ENCODE measurements around the gene SYNPR. TPM values are rescaled to one million over a fixed set of nuclear protein-coding genes. Genes with fewer than 3 reads are reported as not detected.

SYNPR gene
- total RNA-seq, 4 donors from 2014 or later, result not detected

DNA sequence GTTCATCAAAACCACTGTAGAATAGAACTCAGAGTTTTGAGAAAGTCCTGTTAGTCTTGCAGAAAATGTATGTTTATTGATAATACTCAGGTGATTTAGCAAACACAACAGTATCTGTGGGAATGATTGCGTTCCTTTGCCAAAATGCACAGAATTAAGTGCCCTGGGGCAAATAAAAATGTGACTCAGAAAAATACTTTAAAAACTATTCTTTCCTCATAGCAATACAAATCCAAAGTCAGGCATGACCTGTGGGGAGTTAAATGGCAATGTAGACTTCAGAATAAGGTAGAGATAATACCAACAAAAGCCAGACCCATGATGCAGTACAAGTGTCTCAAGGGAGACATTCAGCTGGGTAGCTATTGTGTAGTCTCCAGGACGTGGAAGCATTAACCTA lies 302.0 kb downstream of the SYNPR start:
- Histone ChIP-seq H3K27ac (no peak overlapping the region), H3K27me3 (no peaks in the 10 kb centered on the region), H3K9me3 (no peaks in the 10 kb centered on the region), H3K36me3 (no peaks in the 10 kb centered on the region), H3K4me1 (peaks cover 17% of the 10 kb centered on the region), H3K4me3 (no peak overlapping the region)
- WGBS, result 64% methylated on average over 2 of the region's 2 CpGs
- DNase-seq (ENCODE audit: low spot score in 2 of 2), result no peak
- no peak for TF ChIP-seq POLR2AphosphoS5 (IDR thresholded peaks at IDR 0.05)
- TF ChIP-seq, protein P1, sequence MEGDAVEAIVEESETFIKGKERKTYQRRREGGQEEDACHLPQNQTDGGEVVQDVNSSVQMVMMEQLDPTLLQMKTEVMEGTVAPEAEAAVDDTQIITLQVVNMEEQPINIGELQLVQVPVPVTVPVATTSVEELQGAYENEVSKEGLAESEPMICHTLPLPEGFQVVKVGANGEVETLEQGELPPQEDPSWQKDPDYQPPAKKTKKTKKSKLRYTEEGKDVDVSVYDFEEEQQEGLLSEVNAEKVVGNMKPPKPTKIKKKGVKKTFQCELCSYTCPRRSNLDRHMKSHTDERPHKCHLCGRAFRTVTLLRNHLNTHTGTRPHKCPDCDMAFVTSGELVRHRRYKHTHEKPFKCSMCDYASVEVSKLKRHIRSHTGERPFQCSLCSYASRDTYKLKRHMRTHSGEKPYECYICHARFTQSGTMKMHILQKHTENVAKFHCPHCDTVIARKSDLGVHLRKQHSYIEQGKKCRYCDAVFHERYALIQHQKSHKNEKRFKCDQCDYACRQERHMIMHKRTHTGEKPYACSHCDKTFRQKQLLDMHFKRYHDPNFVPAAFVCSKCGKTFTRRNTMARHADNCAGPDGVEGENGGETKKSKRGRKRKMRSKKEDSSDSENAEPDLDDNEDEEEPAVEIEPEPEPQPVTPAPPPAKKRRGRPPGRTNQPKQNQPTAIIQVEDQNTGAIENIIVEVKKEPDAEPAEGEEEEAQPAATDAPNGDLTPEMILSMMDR (IDR thresholded peaks at IDR 0.05), result no peak
- no peak for TF ChIP-seq EP300 (IDR thresholded peaks at IDR 0.05)
- no peak for TF ChIP-seq POLR2A (IDR thresholded peaks at IDR 0.05)

DNA sequence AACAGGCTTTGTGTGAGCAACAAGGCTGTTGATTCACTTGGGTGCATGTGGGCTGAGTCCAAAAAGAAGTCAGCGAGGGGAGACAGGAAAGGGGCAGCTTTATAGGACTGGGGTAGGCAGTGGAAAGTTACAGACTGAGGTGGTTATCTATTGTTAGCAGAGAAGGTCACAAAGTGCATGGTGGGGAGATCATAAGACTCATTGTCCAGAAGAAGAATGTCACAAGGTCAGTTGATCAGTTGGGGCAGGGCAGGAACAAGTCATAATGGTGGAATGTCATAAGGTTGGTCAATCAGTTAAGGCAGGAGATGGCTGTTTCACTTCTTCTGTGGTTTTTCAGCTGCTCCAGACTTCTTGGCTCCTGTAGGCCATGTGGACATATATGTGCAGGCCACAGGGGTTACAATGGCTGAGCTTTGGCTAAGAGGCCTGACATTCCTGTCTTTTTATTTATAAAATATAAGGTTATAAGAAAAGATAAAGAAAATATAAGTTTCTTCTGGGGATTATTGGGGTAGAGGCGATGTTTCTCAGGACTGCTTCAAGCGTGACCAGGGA lies 304.9 kb downstream of the SYNPR start:
- TF ChIP-seq POLR2A (IDR thresholded peaks at IDR 0.05) (no peak), POLR2AphosphoS5 (IDR thresholded peaks at IDR 0.05) (no peak), EP300 (IDR thresholded peaks at IDR 0.05) (no peak)
- TF ChIP-seq, protein P1 (IDR thresholded peaks at IDR 0.05), result no peak
- DNase-seq (ENCODE audit: low spot score in 2 of 2), result no peak
- 96% methylated on average over 3 of the region's 3 CpGs for WGBS
- Histone ChIP-seq H3K4me1 (peaks cover under 1% of the 10 kb centered on the region), H3K36me3 (no peaks in the 10 kb centered on the region), H3K4me3 (no peak overlapping the region), H3K27ac (no peak overlapping the region), H3K27me3 (no peaks in the 10 kb centered on the region), H3K9me3 (no peaks in the 10 kb centered on the region)

DNA sequence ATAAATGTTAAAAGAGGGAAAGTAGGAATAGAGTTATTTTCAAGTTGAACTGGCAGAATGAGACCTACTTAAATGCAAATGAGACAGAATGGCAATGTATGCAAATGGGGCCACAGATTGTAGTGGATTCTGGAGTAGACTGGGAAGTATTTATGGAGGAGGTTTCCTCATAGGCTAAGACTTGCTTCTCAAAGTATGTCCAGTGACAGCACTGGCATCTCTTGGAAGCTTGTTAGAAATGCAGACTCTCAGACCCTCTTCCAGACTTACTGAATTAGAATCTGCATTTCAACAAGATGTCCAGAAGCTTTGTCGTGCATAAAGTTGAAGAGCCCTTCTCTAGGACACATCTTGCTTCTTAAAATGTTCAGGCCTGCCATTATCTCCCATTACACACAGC lies 306.6 kb downstream of the SYNPR start:
- no peak overlapping the region for H3K27ac ChIP-seq
- no peaks in the 10 kb centered on the region for H3K27me3 ChIP-seq
- H3K36me3 ChIP-seq, result no peaks in the 10 kb centered on the region
- WGBS, result 88% methylated on average over 1 of the region's 1 CpG
- no peak for DNase-seq (ENCODE audit: low spot score in 2 of 2)
- H3K4me3 ChIP-seq, result no peak overlapping the region
- no peaks in the 10 kb centered on the region for H3K4me1 ChIP-seq
- H3K9me3 ChIP-seq, result peaks cover 8% of the 10 kb centered on the region
- TF ChIP-seq EP300 (IDR thresholded peaks at IDR 0.05) (no peak), POLR2AphosphoS5 (IDR thresholded peaks at IDR 0.05) (no peak), POLR2A (IDR thresholded peaks at IDR 0.05) (no peak)
- TF ChIP-seq, protein P1 (IDR thresholded peaks at IDR 0.05), result no peak

DNA sequence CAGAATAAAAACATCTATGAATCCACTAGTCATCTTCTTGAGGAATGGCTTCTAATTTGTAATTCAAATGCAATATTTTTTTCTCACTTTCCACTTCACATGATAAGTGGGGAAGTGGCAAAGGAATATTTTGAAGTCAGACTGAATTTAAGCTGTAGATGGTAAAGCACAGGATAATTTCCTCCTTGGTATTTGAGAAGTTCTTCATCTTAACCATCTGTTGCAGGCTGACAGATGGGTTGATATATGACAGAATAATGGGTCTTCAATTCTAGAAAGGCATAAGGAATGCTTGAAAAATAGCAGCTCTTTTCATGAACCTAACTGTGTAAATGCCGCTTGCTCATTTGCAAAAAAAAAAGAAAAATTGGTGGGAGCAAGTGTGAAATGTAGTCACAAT lies 307.8 kb downstream of the SYNPR start:
- no peaks in the 10 kb centered on the region for H3K36me3 ChIP-seq
- H3K27me3 ChIP-seq, result no peaks in the 10 kb centered on the region
- no peak for DNase-seq (ENCODE audit: low spot score in 2 of 2)
- peaks cover 8% of the 10 kb centered on the region for H3K9me3 ChIP-seq
- H3K27ac ChIP-seq, result no peak overlapping the region
- no peak overlapping the region for H3K4me3 ChIP-seq
- H3K4me1 ChIP-seq, result no peaks in the 10 kb centered on the region
- no peak for TF ChIP-seq EP300 (IDR thresholded peaks at IDR 0.05)
- no peak for TF ChIP-seq POLR2AphosphoS5 (IDR thresholded peaks at IDR 0.05)
- no peak for TF ChIP-seq POLR2A (IDR thresholded peaks at IDR 0.05)
- TF ChIP-seq, protein P1 (IDR thresholded peaks at IDR 0.05), result no peak
- 61% methylated on average over 1 of the region's 1 CpG for WGBS

DNA sequence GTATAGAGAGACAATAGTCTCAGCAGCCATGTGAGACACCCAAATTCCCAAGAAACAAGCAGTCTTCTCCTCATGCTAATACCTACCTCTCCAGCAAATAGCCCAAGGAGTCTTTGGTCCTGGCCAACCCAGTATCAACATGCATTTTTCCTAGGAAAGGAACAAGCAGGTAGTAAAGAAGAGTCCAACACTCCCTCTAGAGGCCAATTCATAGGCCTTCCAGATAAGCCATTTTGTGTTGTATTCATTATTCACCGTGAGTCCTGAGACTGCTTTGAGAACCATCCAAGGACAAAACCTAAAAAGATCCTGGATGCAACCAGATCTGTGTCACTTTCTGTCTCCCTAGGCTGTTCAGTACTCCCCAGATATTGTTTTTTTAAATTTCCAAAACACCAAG lies 310.8 kb downstream of the SYNPR start:
- Histone ChIP-seq H3K4me1 (no peaks in the 10 kb centered on the region), H3K27me3 (no peaks in the 10 kb centered on the region), H3K36me3 (no peaks in the 10 kb centered on the region), H3K9me3 (peaks cover 8% of the 10 kb centered on the region), H3K27ac (no peak overlapping the region), H3K4me3 (no peak overlapping the region)
- TF ChIP-seq POLR2AphosphoS5 (IDR thresholded peaks at IDR 0.05), result no peak
- no peak for TF ChIP-seq POLR2A (IDR thresholded peaks at IDR 0.05)
- TF ChIP-seq, protein P1 (IDR thresholded peaks at IDR 0.05), result no peak
- TF ChIP-seq EP300 (IDR thresholded peaks at IDR 0.05), result no peak
- 91% methylated on average over 1 of the region's 1 CpG for WGBS
- DNase-seq (ENCODE audit: low spot score in 2 of 2), result no peak

All from suprapubic skin (tissue), 4 donors.